NCI-H2029 (cell line): ENCODE measurements around the gene CCDC97.
A peak's percentile ranks its signal among the peaks of the same experiment; 100 is the strongest.

Experiments used
- DNase-seq: peaks from one replicate; lab custom pipeline; 2025; lab: John Stamatoyannopoulos, UW

CCDC97 gene

GRCh38 chr19:41298348-41298964 lies 11.5 kb upstream of the CCDC97 start:
- DNase-seq: peak; percentile 93

GRCh38 chr19:41299046-41299754 lies 10.8 kb upstream of the CCDC97 start:
- DNase-seq: no peak

GRCh38 chr19:41299755-41300089 lies 10.2 kb upstream of the CCDC97 start:
- peak; percentile 88 for DNase-seq

GRCh38 chr19:41300555-41300954 lies 9.4 kb upstream of the CCDC97 start:
- no peak for DNase-seq

- DNase-seq: no peak
Observed at GRCh38 chr19:41302624-41303351, 7.2 kb upstream of the CCDC97 start.

GRCh38 chr19:41303954-41304353 lies 6.0 kb upstream of the CCDC97 start:
- DNase-seq: no peak

- DNase-seq: no peak
Observed at GRCh38 chr19:41304706-41305483, 5.1 kb upstream of the CCDC97 start.

GRCh38 chr19:41305927-41306793 lies 3.8 kb upstream of the CCDC97 start:
- DNase-seq: no peak

GRCh38 chr19:41307090-41307875 lies 2.7 kb upstream of the CCDC97 start:
- DNase-seq: no peak

GRCh38 chr19:41307954-41308449 lies 2.0 kb upstream of the CCDC97 start:
- no peak for DNase-seq

GRCh38 chr19:41308450-41309179 lies 1.4 kb upstream of the CCDC97 start:
- peak; percentile 73 for DNase-seq

- DNase-seq: no peak
Observed at GRCh38 chr19:41309180-41310032, 566 bp upstream of the CCDC97 start.

- DNase-seq: no peak
Observed at GRCh38 chr19:41311072-41311471, 1.1 kb downstream of the CCDC97 start.

- DNase-seq: no peak
Observed at GRCh38 chr19:41311613-41312012, 1.6 kb downstream of the CCDC97 start.

- DNase-seq: no peak
Observed at GRCh38 chr19:41316306-41316920, 6.4 kb downstream of the CCDC97 start.

GRCh38 chr19:41318696-41319499 lies 8.9 kb downstream of the CCDC97 start:
- no peak for DNase-seq

GRCh38 chr19:41319500-41320184 lies 9.7 kb downstream of the CCDC97 start:
- DNase-seq: no peak
